Fibroblast of the aortic adventitia (primary cell): ENCODE measurements around the gene F10. TPM values are rescaled to one million over a fixed set of nuclear protein-coding genes. Genes with fewer than 3 reads are reported as not detected.

Experiments
- DNase-seq: peaks from one replicate; pipeline ENCODE4 v3.0.0-alpha.2; 2010; ENCODE audit warnings: low read depth
- H3K4me3 ChIP-seq: 2 replicates; pipeline ENCODE4 v1.5.1; 2011; ENCODE audit warnings: low read depth, mild to moderate bottlenecking, control low read depth, low read length, moderate library complexity
- total RNA-seq: library from RNA; depleted of rRNA; stranded (reverse); fragments of >200 nt; gene quantifications from 2 replicates; pipeline ENCODE4 v1.2.3, GENCODE V29; 2012; ENCODE audit warnings: low replicate concordance
- TF ChIP-seq, protein P1 (sequence below): IDR thresholded peaks from 2 replicates; pipeline ENCODE4 v1.5.1; 2011; ENCODE audit warnings: mild to moderate bottlenecking, low read length, control low read depth, inconsistent platforms; ENCODE audit not compliant: insufficient read depth

The F10 gene
- total RNA-seq, 1 donor = 12.6 TPM

GRCh38 chr13:113146750-113147149 lies 24.2 kb downstream of the F10 start:
- no peak overlapping the region for H3K4me3 ChIP-seq
- TF ChIP-seq, protein P1, sequence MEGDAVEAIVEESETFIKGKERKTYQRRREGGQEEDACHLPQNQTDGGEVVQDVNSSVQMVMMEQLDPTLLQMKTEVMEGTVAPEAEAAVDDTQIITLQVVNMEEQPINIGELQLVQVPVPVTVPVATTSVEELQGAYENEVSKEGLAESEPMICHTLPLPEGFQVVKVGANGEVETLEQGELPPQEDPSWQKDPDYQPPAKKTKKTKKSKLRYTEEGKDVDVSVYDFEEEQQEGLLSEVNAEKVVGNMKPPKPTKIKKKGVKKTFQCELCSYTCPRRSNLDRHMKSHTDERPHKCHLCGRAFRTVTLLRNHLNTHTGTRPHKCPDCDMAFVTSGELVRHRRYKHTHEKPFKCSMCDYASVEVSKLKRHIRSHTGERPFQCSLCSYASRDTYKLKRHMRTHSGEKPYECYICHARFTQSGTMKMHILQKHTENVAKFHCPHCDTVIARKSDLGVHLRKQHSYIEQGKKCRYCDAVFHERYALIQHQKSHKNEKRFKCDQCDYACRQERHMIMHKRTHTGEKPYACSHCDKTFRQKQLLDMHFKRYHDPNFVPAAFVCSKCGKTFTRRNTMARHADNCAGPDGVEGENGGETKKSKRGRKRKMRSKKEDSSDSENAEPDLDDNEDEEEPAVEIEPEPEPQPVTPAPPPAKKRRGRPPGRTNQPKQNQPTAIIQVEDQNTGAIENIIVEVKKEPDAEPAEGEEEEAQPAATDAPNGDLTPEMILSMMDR = no peak
- no peak for DNase-seq

DNA sequence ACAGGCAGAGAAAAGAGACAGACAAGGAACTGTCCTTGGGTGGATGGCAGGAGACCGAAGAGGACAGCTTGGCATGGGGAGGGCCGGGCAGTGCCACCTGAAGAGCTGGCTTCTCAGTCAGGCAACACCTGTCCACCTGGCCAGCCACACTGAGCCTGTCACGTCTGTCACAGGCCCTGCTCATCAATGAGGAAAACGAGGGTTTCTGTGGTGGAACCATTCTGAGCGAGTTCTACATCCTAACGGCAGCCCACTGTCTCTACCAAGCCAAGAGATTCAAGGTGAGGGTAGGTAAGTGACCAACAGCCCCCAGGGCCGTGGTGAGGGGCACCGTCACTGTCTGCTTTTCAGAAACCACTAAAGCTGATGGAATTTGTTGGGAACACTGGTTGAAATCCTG lies 24.6 kb downstream of the F10 start:
- no peak for DNase-seq
- TF ChIP-seq, protein P1 = no peak
- no peak overlapping the region for H3K4me3 ChIP-seq

- DNase-seq = no peak
- H3K4me3 ChIP-seq = no peak overlapping the region
- TF ChIP-seq, protein P1 = no peak
These were observed 25.8 kb downstream of the F10 start for GRCh38 chr13:113148407-113148806.

DNA sequence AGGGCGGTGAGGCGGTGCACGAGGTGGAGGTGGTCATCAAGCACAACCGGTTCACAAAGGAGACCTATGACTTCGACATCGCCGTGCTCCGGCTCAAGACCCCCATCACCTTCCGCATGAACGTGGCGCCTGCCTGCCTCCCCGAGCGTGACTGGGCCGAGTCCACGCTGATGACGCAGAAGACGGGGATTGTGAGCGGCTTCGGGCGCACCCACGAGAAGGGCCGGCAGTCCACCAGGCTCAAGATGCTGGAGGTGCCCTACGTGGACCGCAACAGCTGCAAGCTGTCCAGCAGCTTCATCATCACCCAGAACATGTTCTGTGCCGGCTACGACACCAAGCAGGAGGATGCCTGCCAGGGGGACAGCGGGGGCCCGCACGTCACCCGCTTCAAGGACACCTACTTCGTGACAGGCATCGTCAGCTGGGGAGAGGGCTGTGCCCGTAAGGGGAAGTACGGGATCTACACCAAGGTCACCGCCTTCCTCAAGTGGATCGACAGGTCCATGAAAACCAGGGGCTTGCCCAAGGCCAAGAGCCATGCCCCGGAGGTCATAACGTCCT lies 26.4 kb downstream of the F10 start:
- TF ChIP-seq, protein P1 = no peak
- DNase-seq = no peak
- no peak overlapping the region for H3K4me3 ChIP-seq

- no peak for DNase-seq
- H3K4me3 ChIP-seq = no peak overlapping the region
- TF ChIP-seq, protein P1 = no peak
These were observed 27.3 kb downstream of the F10 start for GRCh38 chr13:113149711-113150549.

GRCh38 chr13:113150550-113151365 lies 28.2 kb downstream of the F10 start:
- DNase-seq = no peak
- no peak overlapping the region for H3K4me3 ChIP-seq
- TF ChIP-seq, protein P1 = no peak
